SK-N-SH (cell line): Measurements from ENCODE around the gene ADD3. TPM values are rescaled to one million over a fixed set of nuclear protein-coding genes. Genes with fewer than 3 reads are reported as not detected.
A peak's percentile ranks its signal among the peaks of the same experiment; 100 is the strongest.

Source experiments
- CTCF ChIA-PET: fragments of 300-600, 350-600 bp; formaldehyde crosslinking; extraction: SDS; loops from one replicate; lab custom pipeline; 2021; lab: Yijun Ruan, JAX
- POLR2A ChIA-PET: fragments of 350-600 bp; sonication (Branson Sonifier 250); formaldehyde crosslinking; extraction: SDS; loops from one replicate; lab custom pipeline; 2020; ENCODE audit warnings: antibody characterized with exemption, inconsistent platforms; lab: Yijun Ruan, JAX
- DNase-seq: peaks from one replicate; pipeline ENCODE4 v3.0.0; 2012
- H2AFZ ChIP-seq: fragments of 200-600 bp; sonication (generic); 2 replicates; pipeline ENCODE4 v1.8.1; 2016; ENCODE audit warnings: antibody characterized with exemption, mild to moderate bottlenecking, low read depth
- H3F3A ChIP-seq: fragments of 200-600 bp; sonication (generic); replicated peaks from 2 replicates; pipeline ENCODE3; 2016; ENCODE audit warnings: antibody characterized with exemption, mild to moderate bottlenecking; ENCODE audit not compliant: insufficient read depth
- H3K27ac ChIP-seq, 2 experiments: fragments of 200-500 bp in 1 of 2; fragments of 200-600 bp in 1 of 2; sonication (Bioruptor generic) in 1 of 2; sonication (generic), shearing (Covaris generic) in 1 of 2; 2 replicates each; pipeline versions ENCODE4 v1.5.1 to v1.6.1; 2014 to 2016; ENCODE audit warnings: low read depth in 2 of 2, inconsistent platforms in 1 of 2, low read length in 1 of 2, mild to moderate bottlenecking in 1 of 2, mixed read lengths in 1 of 2
- H3K27me3 ChIP-seq: fragments of 200-600 bp; sonication (generic), shearing (Covaris generic); 2 replicates; pipeline ENCODE4 v1.6.1; 2016; ENCODE audit warnings: mixed run types; ENCODE audit not compliant: insufficient read depth
- H3K36me3 ChIP-seq, 2 experiments: fragments of 200-500 bp in 1 of 2; fragments of 200-600 bp in 1 of 2; sonication (Bioruptor generic) in 1 of 2; sonication (generic) in 1 of 2; replicated peaks in 1 of 2; 2 replicates each; pipeline versions ENCODE3 to v1.5.1; 2014 to 2016; ENCODE audit warnings: low read length in 1 of 2, mild to moderate bottlenecking in 1 of 2; ENCODE audit not compliant: insufficient read depth in 2 of 2, control insufficient read depth in 1 of 2
- H3K4me1 ChIP-seq, 2 experiments: fragments of 200-500 bp in 1 of 2; fragments of 200-600 bp in 1 of 2; sonication (Bioruptor generic) in 1 of 2; sonication (generic), shearing (Covaris generic) in 1 of 2; 2 replicates each; pipeline versions ENCODE4 v1.5.1 to v1.6.1; 2014 to 2016; ENCODE audit warnings: low read depth in 1 of 2, low read length in 1 of 2, mixed run types in 1 of 2; ENCODE audit not compliant: insufficient read depth in 2 of 2, control insufficient read depth in 1 of 2
- H3K4me2 ChIP-seq: fragments of 200-600 bp; sonication (generic), shearing (Covaris generic); 2 replicates; pipeline ENCODE4 v1.6.1; 2017; ENCODE audit warnings: mixed run types
- H3K4me3 ChIP-seq, 2 experiments: fragments of 200-500 bp in 1 of 2; fragments of 200-600 bp in 1 of 2; sonication (Bioruptor generic) in 1 of 2; sonication (generic), shearing (Covaris generic) in 1 of 2; 2 replicates each; pipeline versions ENCODE4 v1.5.1 to v1.8.1; 2014 to 2016; ENCODE audit warnings: low read depth in 2 of 2, inconsistent platforms in 1 of 2, low read length in 1 of 2, mild to moderate bottlenecking in 1 of 2, mixed read lengths in 1 of 2, moderate library complexity in 1 of 2
- H3K79me2 ChIP-seq: fragments of 200-600 bp; sonication (generic); 2 replicates; pipeline ENCODE4 v1.8.1; 2017; ENCODE audit warnings: mild to moderate bottlenecking; ENCODE audit not compliant: insufficient read depth
- H3K9ac ChIP-seq: fragments of 200-600 bp; sonication (generic); 2 replicates; pipeline ENCODE4 v1.6.1; 2017; ENCODE audit warnings: mixed run types
- H3K9me2 ChIP-seq: fragments of 200-600 bp; sonication (generic); 2 replicates; pipeline ENCODE4 v1.6.1; 2017; ENCODE audit warnings: mixed run types
- H3K9me3 ChIP-seq: fragments of 200-600 bp; sonication (generic); 2 replicates; pipeline ENCODE4 v1.6.1; 2017; ENCODE audit warnings: mixed run types, mild to moderate bottlenecking, moderate library complexity
- H4K20me1 ChIP-seq: fragments of 200-600 bp; sonication (generic); 2 replicates; pipeline ENCODE4 v1.6.1; 2017; ENCODE audit warnings: mild to moderate bottlenecking, mixed run types; ENCODE audit not compliant: insufficient read depth
- EP300 ChIP-seq, 2 experiments: IDR thresholded peaks; 2 replicates each; pipeline versions ENCODE4 v1.4.0 to v1.6.1; 2012; ENCODE audit warnings: borderline replicate concordance in 1 of 2, low read depth in 1 of 2, low read length in 1 of 2
- FOXJ3 ChIP-seq: sonication (generic); formaldehyde crosslinking; IDR thresholded peaks from 2 replicates; pipeline ENCODE4 v1.5.1; 2020; ENCODE audit warnings: mild to moderate bottlenecking, missing genetic modification reagents
- JUND ChIP-seq: IDR thresholded peaks from 2 replicates; pipeline ENCODE4 v1.4.0; 2012
- MEF2A ChIP-seq: IDR thresholded peaks from 2 replicates; pipeline ENCODE4 v1.4.0; 2012; ENCODE audit warnings: low read depth, borderline replicate concordance
- MXI1 ChIP-seq: IDR thresholded peaks from 2 replicates; pipeline ENCODE4 v1.6.1; 2012; ENCODE audit warnings: mild to moderate bottlenecking, low read depth, low read length, improper control_type of control experiment
- RAD21 ChIP-seq: IDR thresholded peaks from 2 replicates; pipeline ENCODE4 v1.6.1; 2012; ENCODE audit warnings: mild to moderate bottlenecking, low read length
- RXRA ChIP-seq: IDR thresholded peaks from 2 replicates; pipeline ENCODE4 v1.4.0; 2012; ENCODE audit warnings: low read depth, mild to moderate bottlenecking, borderline replicate concordance
- TCF12 ChIP-seq: IDR thresholded peaks from 2 replicates; pipeline ENCODE4 v1.4.0; 2012
- WGBS: methylation state at CpG from one replicate; pipeline ENCODE4 v1.1.6; 2017; ENCODE audit warnings: low lambda C conversion rate; 5-methylcytosine and 5-hydroxymethylcytosine counted together
- polyA plus RNA-seq, 3 experiments: library from polyadenylated mRNA; depleted of rRNA; stranded (reverse); fragments of >200 nt; gene quantifications; 2 replicates each; pipeline ENCODE4 v1.2.3, GENCODE V29; 2012
- TF ChIP-seq, protein P1 (sequence below): IDR thresholded peaks from 2 replicates; pipeline ENCODE4 v1.4.0; 2012; ENCODE audit warnings: low read depth, borderline replicate concordance
- TF ChIP-seq, protein P2 (sequence below): IDR thresholded peaks from 2 replicates; pipeline ENCODE4; 2012

Gene ADD3
- polyA plus RNA-seq, 1 of the 3 experiments (the other 2 are of a cell fraction) = 27.6 TPM

DNA sequence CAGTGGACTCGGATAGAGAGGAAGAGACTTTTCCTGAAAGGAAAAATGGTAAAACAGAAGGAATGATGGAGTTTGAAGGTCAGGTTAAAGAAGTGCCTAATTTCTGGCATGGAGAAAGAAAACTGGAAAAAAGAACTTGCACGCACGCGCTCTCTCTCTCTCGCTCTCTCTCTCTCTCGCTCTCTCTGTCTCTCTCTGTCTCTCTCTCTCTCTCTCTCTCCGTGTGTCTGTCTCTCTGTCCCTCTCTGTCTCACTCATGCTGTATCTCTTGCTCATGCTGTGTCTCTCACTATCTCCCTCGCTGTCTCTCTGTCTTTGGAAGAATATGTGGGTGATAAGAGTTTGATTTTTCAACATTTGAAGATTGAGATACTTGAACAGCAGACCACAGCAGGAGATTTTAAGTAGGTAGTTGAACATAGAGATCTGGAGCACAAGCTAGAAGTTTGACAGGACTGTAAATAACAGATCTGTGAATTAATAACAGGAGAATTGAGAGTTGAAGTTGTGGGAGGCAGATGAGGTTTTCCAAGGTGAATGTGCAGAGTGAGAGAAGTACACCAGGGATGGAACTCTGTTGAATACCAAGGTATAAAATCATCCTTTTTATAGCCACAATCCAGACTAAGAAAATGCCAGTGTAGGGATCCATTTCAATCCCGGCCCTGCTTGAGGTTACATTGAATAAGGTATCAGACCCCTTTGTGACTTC, 33.1 kb downstream of the ADD3 start:
- 87% methylated on average over 9 of the region's 9 CpGs for WGBS
- H3K4me1 ChIP-seq = peaks cover 3 to 9% of the 10 kb centered on the region in 2 experiments; a peak in 2 of 4 replicates
- POLR2A ChIA-PET = no interaction called here
- H3F3A ChIP-seq = peaks cover 7% of the 10 kb centered on the region
- H3K4me3 ChIP-seq = no peak overlapping the region
- H2AFZ ChIP-seq = no peak overlapping the region
- H3K27ac ChIP-seq = no peak overlapping the region; a peak in 1 of 4 replicates
- DNase-seq = no peak
- CTCF ChIA-PET = interaction anchor here (0.8 kb wide), 1 partner anchor 44 kb away, joined by 3 read pairs; no protein-coding TSS in a partner anchor
- no peaks in the 10 kb centered on the region for H3K9me3 ChIP-seq
- TF ChIP-seq, protein P1, sequence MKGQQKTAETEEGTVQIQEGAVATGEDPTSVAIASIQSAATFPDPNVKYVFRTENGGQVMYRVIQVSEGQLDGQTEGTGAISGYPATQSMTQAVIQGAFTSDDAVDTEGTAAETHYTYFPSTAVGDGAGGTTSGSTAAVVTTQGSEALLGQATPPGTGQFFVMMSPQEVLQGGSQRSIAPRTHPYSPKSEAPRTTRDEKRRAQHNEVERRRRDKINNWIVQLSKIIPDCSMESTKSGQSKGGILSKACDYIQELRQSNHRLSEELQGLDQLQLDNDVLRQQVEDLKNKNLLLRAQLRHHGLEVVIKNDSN = no peak
- TF ChIP-seq TCF12 = 0 out of 2 replicates have a peak, but pooled peaks have one; percentile 22
- TF ChIP-seq, protein P2, sequence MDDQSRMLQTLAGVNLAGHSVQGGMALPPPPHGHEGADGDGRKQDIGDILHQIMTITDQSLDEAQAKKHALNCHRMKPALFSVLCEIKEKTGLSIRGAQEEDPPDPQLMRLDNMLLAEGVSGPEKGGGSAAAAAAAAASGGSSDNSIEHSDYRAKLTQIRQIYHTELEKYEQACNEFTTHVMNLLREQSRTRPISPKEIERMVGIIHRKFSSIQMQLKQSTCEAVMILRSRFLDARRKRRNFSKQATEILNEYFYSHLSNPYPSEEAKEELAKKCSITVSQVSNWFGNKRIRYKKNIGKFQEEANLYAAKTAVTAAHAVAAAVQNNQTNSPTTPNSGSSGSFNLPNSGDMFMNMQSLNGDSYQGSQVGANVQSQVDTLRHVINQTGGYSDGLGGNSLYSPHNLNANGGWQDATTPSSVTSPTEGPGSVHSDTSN = no peak
- no peak for TF ChIP-seq EP300 (IDR thresholded peaks at IDR 0.05; ENCODE audit: borderline replicate concordance in 1 of 2, low read depth in 1 of 2, low read length in 1 of 2)
- TF ChIP-seq RAD21 = no peak
- 0 out of 2 replicates have a peak, but pooled peaks have one; percentile 7 for TF ChIP-seq JUND
- no peak for TF ChIP-seq RXRA
- peaks cover 57% of the 10 kb centered on the region for H3K79me2 ChIP-seq
- H3K9ac ChIP-seq = no peak overlapping the region
- no peaks in the 10 kb centered on the region for H4K20me1 ChIP-seq
- H3K36me3 ChIP-seq = no peaks in the 10 kb centered on the region
- H3K27me3 ChIP-seq = no peaks in the 10 kb centered on the region
- H3K4me2 ChIP-seq = no peak overlapping the region
- H3K9me2 ChIP-seq = no peaks in the 10 kb centered on the region

DNA sequence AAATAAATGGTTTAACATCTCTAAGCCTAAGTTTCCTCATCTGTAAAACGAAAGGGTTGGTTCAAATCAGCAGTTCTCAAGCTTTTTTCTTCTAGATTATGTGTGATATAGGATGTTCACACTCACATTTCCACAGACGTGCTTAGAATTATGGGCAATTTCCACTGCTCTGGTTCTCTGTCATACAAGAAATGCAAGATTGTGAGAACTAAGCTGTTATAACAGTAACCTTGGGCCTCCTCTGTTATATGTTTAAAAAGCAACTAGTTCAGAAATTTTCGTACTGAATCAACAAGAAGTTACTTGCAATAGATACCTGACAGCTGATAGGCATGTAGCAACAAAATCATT, 33.7 kb downstream of the ADD3 start:
- WGBS = 82% methylated on average over 3 of the region's 3 CpGs
- Histone ChIP-seq H3K9me2 (no peaks in the 10 kb centered on the region), H3F3A (peaks cover 7% of the 10 kb centered on the region), H3K9ac (no peak overlapping the region), H3K9me3 (no peaks in the 10 kb centered on the region), H3K27me3 (no peaks in the 10 kb centered on the region), H3K79me2 (peaks cover 57% of the 10 kb centered on the region), H3K4me1 (peaks cover 3 to 9% of the 10 kb centered on the region in 2 experiments; a peak in 2 of 4 replicates), H3K4me2 (no peak overlapping the region), H2AFZ (no peak overlapping the region), H3K4me3 (no peak overlapping the region), H3K27ac (no peak overlapping the region; a peak in 1 of 4 replicates)
- ChIA-PET CTCF (interaction anchor here (0.8 to 0.9 kb wide), 2 partner anchors 11 to 44 kb away, joined by 3 read pairs; no protein-coding TSS in a partner anchor), POLR2A (no interaction called here)
- DNase-seq = no peak
- TF ChIP-seq MEF2A (no peak), MXI1 (no peak), FOXJ3 (CRISPR knock-in tag) (no peak)
- TF ChIP-seq, all 33 proteins: peak for 0
- no peaks in the 10 kb centered on the region for H4K20me1 ChIP-seq
- no peaks in the 10 kb centered on the region for H3K36me3 ChIP-seq
